ENCODE measurements around the gene PRKCH.

Gene PRKCH

GRCh38 chr14:61341275-61342206 is 20.2 kb downstream of the PRKCH start:
- DNase-seq, result no peak

GRCh38 chr14:61342486-61342885 is 21.1 kb downstream of the PRKCH start:
- no peak for DNase-seq

- no peak for DNase-seq
Measured at GRCh38 chr14:61342932-61343331, 21.6 kb downstream of the PRKCH start.

GRCh38 chr14:61343471-61343870 is 22.1 kb downstream of the PRKCH start:
- DNase-seq, result no peak

GRCh38 chr14:61343991-61344405 is 22.6 kb downstream of the PRKCH start:
- no peak for DNase-seq

- no peak for DNase-seq
Measured at GRCh38 chr14:61344437-61345150, 23.2 kb downstream of the PRKCH start.

GRCh38 chr14:61345151-61345482 is 23.7 kb downstream of the PRKCH start:
- no peak for DNase-seq

- no peak for DNase-seq
Measured at GRCh38 chr14:61346221-61346620, 24.8 kb downstream of the PRKCH start.

GRCh38 chr14:61346793-61347192 is 25.4 kb downstream of the PRKCH start:
- DNase-seq, result no peak

- DNase-seq, result no peak
Measured at GRCh38 chr14:61347826-61348443, 26.6 kb downstream of the PRKCH start.

- DNase-seq, result no peak
Measured at GRCh38 chr14:61350427-61351270, 29.3 kb downstream of the PRKCH start.

GRCh38 chr14:61351477-61351876 is 30.1 kb downstream of the PRKCH start:
- no peak for DNase-seq

- no peak for DNase-seq
Measured at GRCh38 chr14:61355892-61356325, 34.5 kb downstream of the PRKCH start.

GRCh38 chr14:61357123-61357522 is 35.7 kb downstream of the PRKCH start:
- no peak for DNase-seq

- DNase-seq, result no peak
Measured at GRCh38 chr14:61358554-61359226, 37.3 kb downstream of the PRKCH start.

- no peak for DNase-seq
Measured at GRCh38 chr14:61360796-61361525, 39.6 kb downstream of the PRKCH start.

- no peak for DNase-seq
Measured at GRCh38 chr14:61362072-61362750, 40.8 kb downstream of the PRKCH start.

GRCh38 chr14:61364243-61364642 is 42.9 kb downstream of the PRKCH start:
- DNase-seq, result no peak

- DNase-seq, result no peak
Measured at GRCh38 chr14:61365667-61366212, 44.4 kb downstream of the PRKCH start.

GRCh38 chr14:61368114-61368710 is 46.8 kb downstream of the PRKCH start:
- no peak for DNase-seq

Data from NCI-H2171 (cell line).